HG03558 (cell line): ENCODE results near the gene GIT1.

ENCODE experiments used
- ATAC-seq: cut with Tn5 transposase; IDR thresholded peaks from one replicate; pipeline ENCODE4 v1.9.1; 2021; ENCODE audit warnings: moderate number of reproducible peaks; ENCODE audit not compliant: unreplicated experiment; ENCODE audit errors: extremely low read depth

The GIT1 gene

DNA sequence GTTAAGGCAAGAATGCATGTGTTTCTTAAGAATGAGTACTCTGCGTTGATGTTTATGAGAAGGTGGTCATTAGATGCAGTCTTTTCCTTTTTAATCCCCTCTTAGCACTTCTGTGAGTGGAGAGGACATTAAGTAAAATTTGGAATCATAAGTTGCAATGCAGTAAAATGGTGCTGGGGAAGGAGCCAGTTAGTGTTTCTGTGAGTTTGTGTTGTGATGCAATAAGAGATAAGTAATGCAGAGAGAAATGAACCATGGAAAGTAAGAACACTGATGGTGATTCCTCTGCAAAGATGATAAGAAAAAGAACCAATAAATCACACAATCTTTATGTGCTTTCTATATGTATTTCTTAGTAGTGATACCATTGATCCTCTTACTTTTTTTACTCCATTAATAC is 42.6 kb downstream of the GIT1 start:
- no peak for ATAC-seq

DNA sequence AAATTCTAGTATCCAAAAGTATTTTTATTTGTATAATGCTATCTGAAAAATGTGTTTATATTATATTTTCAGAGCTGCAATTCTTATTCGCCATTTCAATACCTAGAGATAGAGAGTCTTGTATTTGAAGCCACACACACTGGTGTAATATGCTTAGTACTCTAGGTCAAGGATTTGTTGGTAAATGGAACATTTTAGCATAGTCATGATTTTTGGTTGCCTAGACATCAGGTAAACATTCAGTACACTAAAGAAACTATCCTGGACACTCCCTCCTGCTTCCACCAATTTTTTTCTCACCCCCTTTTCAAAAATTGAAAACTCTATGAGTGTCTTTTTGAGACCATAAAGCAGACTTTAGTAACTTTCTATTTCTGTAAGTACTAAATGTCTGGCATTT is 43.4 kb downstream of the GIT1 start:
- no peak for ATAC-seq

DNA sequence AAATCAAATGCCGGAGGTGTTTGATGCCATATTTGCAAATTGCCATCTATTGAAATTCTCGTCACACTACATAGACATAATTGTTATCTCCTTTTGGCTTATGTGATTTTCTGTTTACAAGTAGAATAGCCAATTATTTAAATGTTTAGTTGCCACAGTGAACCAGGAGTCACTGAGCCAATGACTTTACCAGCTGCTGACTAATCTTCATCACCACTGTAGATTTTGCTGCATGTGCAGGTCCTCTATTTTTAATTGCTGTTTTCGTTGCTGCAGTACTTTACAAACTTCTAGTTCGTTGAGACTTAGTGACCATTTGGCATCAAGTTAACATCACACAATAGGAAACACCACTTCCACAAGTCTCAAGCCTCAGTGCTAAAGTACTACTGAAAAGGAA is 45.4 kb downstream of the GIT1 start:
- ATAC-seq = no peak

DNA sequence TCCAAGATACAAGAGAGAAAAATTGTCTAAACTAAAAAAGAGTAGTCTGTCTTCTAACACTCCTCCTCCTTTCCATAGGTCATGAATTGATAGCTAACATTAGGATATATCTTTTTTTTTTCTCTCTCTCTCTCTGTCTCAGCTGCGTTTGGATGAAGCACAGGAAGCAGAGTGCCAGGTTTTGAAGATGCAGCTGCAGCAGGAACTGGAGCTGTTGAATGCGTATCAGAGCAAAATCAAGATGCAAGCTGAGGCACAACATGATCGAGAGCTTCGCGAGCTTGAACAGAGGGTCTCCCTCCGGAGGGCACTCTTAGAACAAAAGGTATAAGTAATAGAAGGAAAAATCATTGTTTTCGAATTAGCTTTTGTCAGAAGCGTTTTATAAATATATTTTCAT is 55.5 kb downstream of the GIT1 start:
- no peak for ATAC-seq

DNA sequence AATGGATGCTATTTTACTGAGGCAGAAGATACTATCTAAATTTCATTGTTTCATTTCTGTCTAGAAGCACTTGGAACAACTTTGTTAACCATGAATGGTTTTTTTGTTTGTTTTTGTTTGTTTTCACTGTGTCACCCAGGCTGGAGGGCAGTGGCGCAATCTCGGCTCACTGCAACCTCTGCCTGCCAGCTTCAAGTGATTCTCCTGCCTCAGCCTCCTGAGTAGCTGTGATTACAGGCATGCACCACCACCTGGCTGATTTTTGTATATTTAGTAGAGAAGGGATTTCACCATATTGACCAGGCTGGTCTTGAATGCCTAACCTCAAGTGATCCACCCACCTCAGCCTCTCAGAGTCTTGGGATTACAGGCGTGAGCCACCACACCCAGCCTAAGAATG is 63.1 kb downstream of the GIT1 start:
- ATAC-seq = no peak

DNA sequence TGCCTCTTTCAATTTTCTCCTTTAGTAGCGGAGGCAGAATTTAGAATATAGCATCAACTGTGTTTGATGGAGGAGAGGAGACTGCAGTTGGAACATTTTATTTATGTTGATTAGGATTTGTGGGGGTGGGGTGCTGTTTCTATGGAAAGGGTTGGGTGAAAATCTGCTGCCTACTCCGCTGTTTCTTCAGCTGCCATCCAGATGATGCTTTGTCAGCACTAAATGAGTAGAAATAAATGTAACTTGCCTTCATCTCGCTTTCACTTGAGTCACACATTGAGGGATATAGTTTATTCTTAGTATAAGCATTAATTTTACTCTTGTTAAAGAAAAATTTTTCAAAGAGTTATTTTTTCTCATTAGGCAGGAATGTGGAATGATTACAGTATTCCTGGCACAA is 64.8 kb downstream of the GIT1 start:
- no peak for ATAC-seq
